Smooth muscle cell (in vitro differentiated cells): ENCODE results near the gene UBC. TPM values are rescaled to one million over a fixed set of nuclear protein-coding genes. Genes with fewer than 3 reads are reported as not detected.

Experiments used
- DNase-seq: peaks from one replicate; lab custom pipeline; 2025; ENCODE audit not compliant: unreplicated experiment; lab: John Stamatoyannopoulos, UW
- H2AFZ ChIP-seq: fragments of 200-600 bp; sonication (generic); 2 replicates; pipeline ENCODE4 v1.6.0; 2016; ENCODE audit warnings: antibody characterized with exemption, low read depth, mild to moderate bottlenecking
- H3F3A ChIP-seq: fragments of 200-600 bp; sonication (generic); 2 replicates; pipeline ENCODE4 v1.6.0; 2017; ENCODE audit warnings: antibody characterized with exemption, low read depth
- H3K27ac ChIP-seq: fragments of 200-600 bp; sonication (generic); 2 replicates; pipeline ENCODE4 v1.5.1; 2016; ENCODE audit warnings: low read depth, mild to moderate bottlenecking
- H3K27me3 ChIP-seq: fragments of 200-600 bp; sonication (generic); 2 replicates; pipeline ENCODE4 v1.6.1; 2016; ENCODE audit warnings: low read depth, mild to moderate bottlenecking
- H3K36me3 ChIP-seq: fragments of 200-600 bp; sonication (generic); 2 replicates; pipeline ENCODE4 v1.5.1; 2016; ENCODE audit warnings: low read depth
- H3K4me1 ChIP-seq: fragments of 200-600 bp; sonication (generic); 2 replicates; pipeline ENCODE4 v1.5.1; 2016; ENCODE audit warnings: low read depth
- H3K4me2 ChIP-seq: fragments of 200-600 bp; sonication (generic); 2 replicates; pipeline ENCODE4 v1.6.0; 2016; ENCODE audit warnings: mild to moderate bottlenecking
- H3K4me3 ChIP-seq: fragments of 200-600 bp; sonication (generic); 2 replicates; pipeline ENCODE4 v1.5.1; 2016; ENCODE audit warnings: mild to moderate bottlenecking
- H3K79me2 ChIP-seq: fragments of 200-600 bp; sonication (generic); 2 replicates; pipeline ENCODE4 v1.6.0; 2016; ENCODE audit warnings: low read depth, mild to moderate bottlenecking
- H3K9ac ChIP-seq: fragments of 200-600 bp; sonication (generic); 2 replicates; pipeline ENCODE4 v1.6.0; 2016; ENCODE audit warnings: low read depth
- H3K9me3 ChIP-seq: fragments of 200-600 bp; sonication (generic); replicated peaks from 2 replicates; pipeline ENCODE4 v1.5.1; 2016; ENCODE audit warnings: low read depth
- H4K20me1 ChIP-seq: fragments of 200-600 bp; sonication (generic); 2 replicates; pipeline ENCODE4 v1.6.0; 2016; ENCODE audit warnings: low read depth
- WGBS: methylation state at CpG from one replicate; pipeline ENCODE4 v1.1.7; 2016; ENCODE audit warnings: low lambda C conversion rate; 5-methylcytosine and 5-hydroxymethylcytosine counted together
- polyA plus RNA-seq: library from polyadenylated mRNA; unstranded; fragments of >200 nt; fragmentation: Nextera tagmentation; extraction: Ambion mirVana; gene quantifications from 2 replicates; pipeline ENCODE4 v1.2.1, GENCODE V29; 2016
- total RNA-seq: library from RNA; depleted of rRNA; stranded (reverse); fragments of >200 nt; gene quantifications from 2 replicates; pipeline ENCODE4 v1.2.3, GENCODE V29; 2014
- TF ChIP-seq, protein P1 (sequence below): fragments of 200-600 bp; sonication (generic); IDR thresholded peaks from 2 replicates; pipeline ENCODE4 v1.5.1; 2017; ENCODE audit warnings: borderline replicate concordance, mild to moderate bottlenecking, antibody characterized with exemption; ENCODE audit not compliant: insufficient read depth, poor library complexity, severe bottlenecking

UBC gene
- total and polyA plus RNA-seq, 2 experiments from 2014 or later: 1,322 to 1,327 TPM

DNA sequence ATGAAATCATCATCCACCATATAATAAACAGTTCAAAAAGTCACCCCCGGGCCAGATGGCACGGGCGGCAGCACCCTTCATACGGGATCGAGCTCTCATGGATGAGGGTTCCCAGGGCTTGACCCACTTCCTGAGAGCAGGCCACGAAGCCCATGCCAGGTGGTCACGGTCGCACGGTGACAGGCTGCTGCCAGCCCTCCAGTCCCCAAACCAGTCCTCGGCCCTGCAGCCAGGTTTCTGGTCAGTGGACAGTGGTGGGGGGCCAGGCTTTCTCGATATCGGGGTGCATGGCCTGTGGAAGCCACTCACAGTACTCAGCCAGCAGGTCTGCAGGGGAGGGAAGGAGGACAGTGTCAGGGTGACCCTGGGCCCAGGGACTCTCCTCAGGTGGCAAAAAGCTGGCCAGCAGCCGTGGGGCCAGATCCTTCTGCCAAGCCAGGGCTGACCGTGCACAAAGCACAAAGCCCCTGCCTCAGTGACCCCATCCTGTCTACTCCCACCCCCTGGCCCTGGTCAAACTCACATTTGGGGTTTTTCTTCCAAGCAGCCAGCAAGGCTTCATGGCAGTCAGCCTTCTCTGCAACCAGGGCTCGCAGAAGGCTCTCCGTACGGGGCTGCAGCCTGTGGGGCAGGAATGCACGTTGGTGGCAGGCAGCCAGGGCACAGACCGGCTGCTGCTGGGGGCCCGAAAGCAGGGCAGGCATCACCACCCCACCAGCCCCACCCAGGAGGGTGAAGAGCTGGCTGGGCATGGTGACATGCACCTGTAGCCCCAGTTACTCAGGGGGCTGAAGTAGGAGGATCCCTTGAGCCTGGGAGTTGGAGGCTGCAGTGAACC lies 33.3 kb upstream of the UBC start:
- Histone ChIP-seq H3K4me1 (no peaks in the 10 kb centered on the region), H3K36me3 (no peaks in the 10 kb centered on the region), H3K27me3 (no peaks in the 10 kb centered on the region), H3K4me3 (no peak overlapping the region), H3K79me2 (no peaks in the 10 kb centered on the region), H3K27ac (no peak overlapping the region), H2AFZ (no peak overlapping the region), H3K9me3 (no peaks in the 10 kb centered on the region), H4K20me1 (no peaks in the 10 kb centered on the region), H3K9ac (no peak overlapping the region), H3K4me2 (no peak overlapping the region), H3F3A (no peaks in the 10 kb centered on the region)
- 96% methylated on average over 20 of the region's 20 CpGs for WGBS
- TF ChIP-seq, protein P1, sequence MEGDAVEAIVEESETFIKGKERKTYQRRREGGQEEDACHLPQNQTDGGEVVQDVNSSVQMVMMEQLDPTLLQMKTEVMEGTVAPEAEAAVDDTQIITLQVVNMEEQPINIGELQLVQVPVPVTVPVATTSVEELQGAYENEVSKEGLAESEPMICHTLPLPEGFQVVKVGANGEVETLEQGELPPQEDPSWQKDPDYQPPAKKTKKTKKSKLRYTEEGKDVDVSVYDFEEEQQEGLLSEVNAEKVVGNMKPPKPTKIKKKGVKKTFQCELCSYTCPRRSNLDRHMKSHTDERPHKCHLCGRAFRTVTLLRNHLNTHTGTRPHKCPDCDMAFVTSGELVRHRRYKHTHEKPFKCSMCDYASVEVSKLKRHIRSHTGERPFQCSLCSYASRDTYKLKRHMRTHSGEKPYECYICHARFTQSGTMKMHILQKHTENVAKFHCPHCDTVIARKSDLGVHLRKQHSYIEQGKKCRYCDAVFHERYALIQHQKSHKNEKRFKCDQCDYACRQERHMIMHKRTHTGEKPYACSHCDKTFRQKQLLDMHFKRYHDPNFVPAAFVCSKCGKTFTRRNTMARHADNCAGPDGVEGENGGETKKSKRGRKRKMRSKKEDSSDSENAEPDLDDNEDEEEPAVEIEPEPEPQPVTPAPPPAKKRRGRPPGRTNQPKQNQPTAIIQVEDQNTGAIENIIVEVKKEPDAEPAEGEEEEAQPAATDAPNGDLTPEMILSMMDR: no peak
- DNase-seq: no peak

DNA sequence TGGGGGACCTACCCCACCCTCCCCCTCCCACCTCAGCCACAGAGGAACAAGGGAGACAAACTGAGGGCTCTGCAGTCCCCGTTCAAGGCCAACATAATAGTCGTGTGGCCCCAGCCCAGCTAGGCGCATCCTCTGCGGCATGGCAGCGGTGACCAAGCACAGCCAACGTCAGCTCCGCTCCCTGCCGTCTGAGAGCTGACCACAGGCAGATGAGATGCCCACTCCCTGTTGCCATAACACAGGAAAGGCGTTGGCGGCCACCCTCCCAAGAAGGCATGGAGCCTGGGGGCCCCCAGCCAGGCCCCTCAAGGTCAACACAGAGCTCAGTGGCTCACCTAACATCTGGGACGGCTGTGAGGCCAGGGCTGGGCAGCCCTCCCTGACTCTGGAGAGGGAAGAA lies 32.6 kb upstream of the UBC start:
- H3K4me2 ChIP-seq: no peak overlapping the region
- TF ChIP-seq, protein P1: no peak
- WGBS: 98% methylated on average over 11 of the region's 11 CpGs

DNA sequence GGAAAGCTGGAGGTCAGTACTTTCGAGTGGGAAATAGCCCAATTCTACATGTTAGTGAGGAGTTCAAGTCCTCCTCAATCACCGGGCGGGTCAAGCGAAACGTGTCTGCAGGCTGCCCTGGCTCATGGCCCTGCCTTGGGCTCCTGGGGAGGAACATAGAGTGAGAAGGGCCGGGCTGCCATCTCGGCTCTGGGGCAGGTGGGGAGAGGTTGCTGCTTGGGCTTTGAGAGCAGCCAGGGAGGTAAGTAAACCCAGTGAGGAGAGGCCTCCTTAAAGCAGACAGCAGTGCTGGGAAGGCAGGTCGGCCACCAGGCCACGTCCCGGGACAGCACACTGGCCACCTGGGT lies 32.0 kb upstream of the UBC start:
- DNase-seq: no peak
- TF ChIP-seq, protein P1: no peak
- H3K9ac ChIP-seq: no peak overlapping the region
- H3K9me3 ChIP-seq: no peaks in the 10 kb centered on the region
- no peaks in the 10 kb centered on the region for H3K36me3 ChIP-seq
- H3K4me1 ChIP-seq: no peaks in the 10 kb centered on the region
- H3K27me3 ChIP-seq: no peaks in the 10 kb centered on the region
- H4K20me1 ChIP-seq: no peaks in the 10 kb centered on the region
- H2AFZ ChIP-seq: no peak overlapping the region
- 95% methylated on average over 10 of the region's 10 CpGs for WGBS
- H3K4me3 ChIP-seq: no peak overlapping the region
- no peaks in the 10 kb centered on the region for H3K79me2 ChIP-seq
- H3K27ac ChIP-seq: no peak overlapping the region
- peaks cover 3% of the 10 kb centered on the region for H3F3A ChIP-seq
- H3K4me2 ChIP-seq: no peak overlapping the region

More for the DNA sequence above, 32.6 kb upstream of the UBC start:
- Histone ChIP-seq H3K4me3 (no peak overlapping the region), H3K4me1 (no peaks in the 10 kb centered on the region), H3K27ac (no peak overlapping the region), H3K36me3 (no peaks in the 10 kb centered on the region), H3K27me3 (no peaks in the 10 kb centered on the region), H2AFZ (no peak overlapping the region), H3K9me3 (no peaks in the 10 kb centered on the region), H4K20me1 (no peaks in the 10 kb centered on the region), H3K79me2 (no peaks in the 10 kb centered on the region), H3F3A (no peaks in the 10 kb centered on the region), H3K9ac (no peak overlapping the region)
- no peak for DNase-seq

DNA sequence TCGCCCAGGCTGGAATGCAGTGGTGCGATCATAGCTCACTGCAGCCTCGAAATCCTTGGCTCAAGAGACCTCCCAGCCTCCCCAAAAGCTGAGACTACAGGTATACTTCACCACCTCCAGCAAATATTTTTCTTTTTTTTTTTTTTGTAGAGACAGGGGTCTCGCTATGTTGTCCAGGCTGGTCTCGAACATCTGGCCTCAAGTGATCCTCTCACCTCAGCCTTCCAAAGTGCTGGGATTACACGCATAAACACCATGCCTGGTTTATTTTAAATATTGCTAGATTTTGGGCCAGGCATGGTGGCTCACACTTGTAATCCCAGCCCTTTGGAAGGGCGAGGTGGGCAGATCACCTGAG lies 26.7 kb upstream of the UBC start:
- peaks cover 25% of the 10 kb centered on the region for H3F3A ChIP-seq
- H3K36me3 ChIP-seq: no peaks in the 10 kb centered on the region
- H3K4me1 ChIP-seq: peaks cover 11% of the 10 kb centered on the region
- TF ChIP-seq, protein P1: no peak
- peak overlapping the region; percentile 54 for H3K4me3 ChIP-seq
- H3K27ac ChIP-seq: no peak overlapping the region
- no peaks in the 10 kb centered on the region for H3K79me2 ChIP-seq
- H3K9me3 ChIP-seq: no peaks in the 10 kb centered on the region
- no peak overlapping the region for H2AFZ ChIP-seq
- H3K27me3 ChIP-seq: no peaks in the 10 kb centered on the region
- H3K9ac ChIP-seq: no peak overlapping the region
- no peaks in the 10 kb centered on the region for H4K20me1 ChIP-seq
- H3K4me2 ChIP-seq: peak overlapping the region; percentile 77
- DNase-seq: no peak
- WGBS: 81% methylated on average over 7 of the region's 7 CpGs
